ENCODE measurements around the gene LAMTOR5. TPM values are rescaled to one million over a fixed set of nuclear protein-coding genes. Genes with fewer than 3 reads are reported as not detected.
A peak's percentile ranks its signal among the peaks of the same experiment; 100 is the strongest.
"Not testable (repeated sequence)": the region's sequence is repeated elsewhere in the genome, so short reads cannot be mapped to it uniquely, and the experiment has no call there.

The LAMTOR5 gene
- total and polyA plus RNA-seq, 4 donors: 45.6 to 427 (median 242) TPM

DNA sequence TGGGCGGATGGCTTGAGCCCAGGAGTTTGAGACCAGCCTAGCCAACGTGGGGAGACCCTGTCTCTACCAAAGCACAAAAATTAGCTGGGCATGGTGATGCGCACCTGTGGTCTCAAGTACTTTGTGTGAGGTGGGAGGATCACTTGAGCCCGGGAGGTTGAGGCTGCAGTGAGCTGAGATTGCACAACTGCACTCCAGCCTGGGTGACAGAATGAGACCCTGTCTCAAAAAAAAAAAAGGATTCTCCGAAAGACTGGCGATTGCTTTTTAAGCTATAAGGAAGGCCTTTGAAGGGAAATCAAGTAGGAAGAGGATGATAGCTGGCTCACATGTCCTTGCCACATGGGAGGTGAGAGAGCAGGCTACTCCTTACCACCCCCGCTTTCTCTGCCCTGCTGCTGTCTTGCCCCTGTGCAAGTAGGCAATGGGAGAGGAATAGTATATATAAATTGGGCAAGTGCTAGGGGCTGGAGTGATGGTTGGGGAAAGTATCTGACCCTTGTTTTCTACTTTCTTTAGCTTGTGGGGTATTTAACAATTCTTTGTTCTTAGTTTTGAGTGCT lies 3.8 kb upstream of the LAMTOR5 start:
- no peak for DNase-seq
- Histone ChIP-seq H3K36me3 (ENCODE audit: control insufficient read depth in 4 of 4, insufficient read depth in 4 of 4, low read length in 4 of 4) (no peaks in the 10 kb centered on the region), H3K4me1 (ENCODE audit: control insufficient read depth in 5 of 5, insufficient read depth in 5 of 5, low read length in 5 of 5) (peaks cover 0 to 28% (median 5%) of the 10 kb centered on the region in 5 donors), H3K27me3 (ENCODE audit: control insufficient read depth in 3 of 3, insufficient read depth in 3 of 3, low read length in 2 of 3) (no peaks in the 10 kb centered on the region), H3K27ac (ENCODE audit: low read depth in 1 of 2, low read length in 1 of 2) (no peak overlapping the region), H3K9ac (ENCODE audit: insufficient read depth in 1 of 2, low read length in 2 of 2) (no peak overlapping the region), H3K9me3 (ENCODE audit: control insufficient read depth in 4 of 4, insufficient read depth in 3 of 4, low read length in 3 of 4) (no peaks in the 10 kb centered on the region), H3K4me3 (no peak overlapping the region)
- ATAC-seq (ENCODE audit: insufficient read depth, low FRiP score): no peak
- WGBS, 2 donors: 81 to 87% methylated on average over 7 of the region's 7 CpGs
- TF ChIP-seq, protein P1, sequence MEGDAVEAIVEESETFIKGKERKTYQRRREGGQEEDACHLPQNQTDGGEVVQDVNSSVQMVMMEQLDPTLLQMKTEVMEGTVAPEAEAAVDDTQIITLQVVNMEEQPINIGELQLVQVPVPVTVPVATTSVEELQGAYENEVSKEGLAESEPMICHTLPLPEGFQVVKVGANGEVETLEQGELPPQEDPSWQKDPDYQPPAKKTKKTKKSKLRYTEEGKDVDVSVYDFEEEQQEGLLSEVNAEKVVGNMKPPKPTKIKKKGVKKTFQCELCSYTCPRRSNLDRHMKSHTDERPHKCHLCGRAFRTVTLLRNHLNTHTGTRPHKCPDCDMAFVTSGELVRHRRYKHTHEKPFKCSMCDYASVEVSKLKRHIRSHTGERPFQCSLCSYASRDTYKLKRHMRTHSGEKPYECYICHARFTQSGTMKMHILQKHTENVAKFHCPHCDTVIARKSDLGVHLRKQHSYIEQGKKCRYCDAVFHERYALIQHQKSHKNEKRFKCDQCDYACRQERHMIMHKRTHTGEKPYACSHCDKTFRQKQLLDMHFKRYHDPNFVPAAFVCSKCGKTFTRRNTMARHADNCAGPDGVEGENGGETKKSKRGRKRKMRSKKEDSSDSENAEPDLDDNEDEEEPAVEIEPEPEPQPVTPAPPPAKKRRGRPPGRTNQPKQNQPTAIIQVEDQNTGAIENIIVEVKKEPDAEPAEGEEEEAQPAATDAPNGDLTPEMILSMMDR (IDR thresholded peaks at IDR 0.05; ENCODE audit: control extremely low read depth, extremely low read depth): no peak

DNA sequence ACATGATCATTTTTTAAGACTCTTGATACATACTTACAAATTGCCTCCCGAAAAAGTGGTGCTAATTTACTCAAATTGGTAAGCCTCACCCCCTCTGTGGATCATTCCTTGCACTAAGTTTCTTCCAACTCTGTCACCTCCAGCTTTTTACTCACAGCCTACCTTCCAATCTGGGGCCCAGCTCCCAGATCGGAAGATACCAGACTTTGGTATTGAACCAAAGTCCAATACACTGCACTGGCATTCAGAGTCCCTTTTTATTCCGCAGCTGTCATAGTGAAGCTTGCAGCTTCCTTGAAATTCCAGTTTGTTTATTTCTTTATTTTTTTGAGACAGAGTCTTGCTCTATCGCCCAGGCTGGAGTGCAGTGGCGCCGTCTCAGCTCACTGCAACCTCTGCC lies 1.8 kb upstream of the LAMTOR5 start:
- DNase-seq (no peak), ATAC-seq (ENCODE audit: insufficient read depth, low FRiP score) (no peak)
- peaks cover 0 to 18% (median 1%) of the 10 kb centered on the region in 5 donors for H3K4me1 ChIP-seq (ENCODE audit: control insufficient read depth in 5 of 5, insufficient read depth in 5 of 5, low read length in 5 of 5)
- H3K36me3 ChIP-seq (ENCODE audit: control insufficient read depth in 4 of 4, insufficient read depth in 4 of 4, low read length in 4 of 4): peaks cover 0 to 9% (median 3%) of the 10 kb centered on the region in 4 donors
- no peaks in the 10 kb centered on the region for H3K9me3 ChIP-seq (ENCODE audit: control insufficient read depth in 4 of 4, insufficient read depth in 3 of 4, low read length in 3 of 4)
- WGBS, 2 donors: 95 to 97% methylated on average over 6 of the region's 6 CpGs
- no peak overlapping the region for H3K9ac ChIP-seq (ENCODE audit: insufficient read depth in 1 of 2, low read length in 2 of 2)
- H3K27me3 ChIP-seq (ENCODE audit: control insufficient read depth in 3 of 3, insufficient read depth in 3 of 3, low read length in 2 of 3): no peaks in the 10 kb centered on the region
- TF ChIP-seq, protein P1 (IDR thresholded peaks at IDR 0.05; ENCODE audit: control extremely low read depth, extremely low read depth): no peak
- no peak overlapping the region for H3K27ac ChIP-seq (ENCODE audit: low read depth in 1 of 2, low read length in 1 of 2)
- H3K4me3 ChIP-seq: no peak overlapping the region

DNA sequence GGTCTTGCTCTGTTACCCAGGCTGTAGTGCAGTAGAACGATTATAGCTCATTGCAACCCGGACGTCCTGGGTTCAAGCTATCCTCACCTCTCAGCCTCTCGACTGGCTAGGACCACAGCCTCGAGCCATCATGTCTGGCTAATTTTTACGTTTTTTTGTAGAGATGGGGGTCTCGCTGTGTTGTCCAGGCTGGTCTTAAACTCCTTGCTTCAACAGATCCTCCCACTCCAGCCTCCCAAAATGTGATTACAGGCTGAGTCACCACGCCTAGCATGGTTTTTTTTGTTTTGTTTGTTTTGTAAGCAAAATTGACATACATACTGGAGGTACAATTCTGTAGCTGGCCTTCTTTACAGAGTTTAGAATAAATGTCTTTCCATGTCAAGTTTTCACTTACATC lies 994 bp upstream of the LAMTOR5 start:
- H3K27me3 ChIP-seq (ENCODE audit: control insufficient read depth in 3 of 3, insufficient read depth in 3 of 3, low read length in 2 of 3): no peaks in the 10 kb centered on the region
- H3K27ac ChIP-seq (ENCODE audit: low read depth in 1 of 2, low read length in 1 of 2): no peak overlapping the region
- peak overlapping the region in 1 of 2 donors; percentile 83 for H3K9ac ChIP-seq (ENCODE audit: insufficient read depth in 1 of 2, low read length in 2 of 2)
- no peak overlapping the region for H3K4me3 ChIP-seq
- no peak for DNase-seq
- peaks cover 0 to 10% (median 0%) of the 10 kb centered on the region in 5 donors for H3K4me1 ChIP-seq (ENCODE audit: control insufficient read depth in 5 of 5, insufficient read depth in 5 of 5, low read length in 5 of 5)
- 92 to 93% methylated on average over 8 of the region's 8 CpGs for WGBS, 2 donors
- no peaks in the 10 kb centered on the region for H3K9me3 ChIP-seq (ENCODE audit: control insufficient read depth in 4 of 4, insufficient read depth in 3 of 4, low read length in 3 of 4)
- no peak for ATAC-seq (ENCODE audit: insufficient read depth, low FRiP score)
- TF ChIP-seq, protein P1 (IDR thresholded peaks at IDR 0.05; ENCODE audit: control extremely low read depth, extremely low read depth): no peak
- peaks cover 3 to 15% (median 9%) of the 10 kb centered on the region in 4 donors for H3K36me3 ChIP-seq (ENCODE audit: control insufficient read depth in 4 of 4, insufficient read depth in 4 of 4, low read length in 4 of 4)

DNA sequence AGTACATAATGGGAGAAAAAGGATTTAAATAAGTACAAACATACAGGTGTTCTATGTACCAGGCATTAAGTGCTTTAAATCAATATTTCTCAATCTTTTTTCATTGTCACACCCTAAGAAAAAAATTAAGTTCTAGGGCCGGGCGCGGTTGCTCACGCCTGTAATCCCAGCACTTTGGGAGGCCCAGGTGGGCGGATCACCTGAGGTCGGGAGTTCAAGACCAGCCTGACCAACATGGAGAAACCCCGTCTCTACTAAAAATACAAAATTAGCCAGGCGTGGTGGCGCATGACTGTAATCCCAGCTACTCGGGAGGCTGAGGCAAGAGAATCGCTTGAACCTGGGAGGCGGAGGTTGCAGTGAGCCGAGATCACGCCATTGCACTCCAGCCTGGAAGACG lies 1.1 kb downstream of the LAMTOR5 start:
- not testable (repeated sequence) for ATAC-seq (ENCODE audit: insufficient read depth, low FRiP score); H3K9me3 ChIP-seq (ENCODE audit: control insufficient read depth in 4 of 4, insufficient read depth in 3 of 4, low read length in 3 of 4); H3K4me3 ChIP-seq; DNase-seq; H3K4me1 ChIP-seq (ENCODE audit: control insufficient read depth in 5 of 5, insufficient read depth in 5 of 5, low read length in 5 of 5); H3K27me3 ChIP-seq (ENCODE audit: control insufficient read depth in 3 of 3, insufficient read depth in 3 of 3, low read length in 2 of 3); H3K27ac ChIP-seq (ENCODE audit: low read depth in 1 of 2, low read length in 1 of 2)
- H3K36me3 ChIP-seq (ENCODE audit: control insufficient read depth in 4 of 4, insufficient read depth in 4 of 4, low read length in 4 of 4): peaks cover 15 to 26% (median 23%) of the 10 kb centered on the region in 4 donors
- peak overlapping the region; percentile 4 to 98 for H3K9ac ChIP-seq (ENCODE audit: insufficient read depth in 1 of 2, low read length in 2 of 2)
- 75 to 78% methylated on average over 14 to 15 of the region's 15 CpGs for WGBS, 2 donors

Data from lung (tissue), 12 donors.